DMS114 treated with DMSO at 0.1 percent for 48 hours (cell line): ENCODE measurements around the gene AMIGO3.

ENCODE experiments used
- DNase-seq: peaks from one replicate; lab custom pipeline; 2025; ENCODE audit not compliant: unreplicated experiment; lab: John Stamatoyannopoulos, UW

AMIGO3 gene

DNA sequence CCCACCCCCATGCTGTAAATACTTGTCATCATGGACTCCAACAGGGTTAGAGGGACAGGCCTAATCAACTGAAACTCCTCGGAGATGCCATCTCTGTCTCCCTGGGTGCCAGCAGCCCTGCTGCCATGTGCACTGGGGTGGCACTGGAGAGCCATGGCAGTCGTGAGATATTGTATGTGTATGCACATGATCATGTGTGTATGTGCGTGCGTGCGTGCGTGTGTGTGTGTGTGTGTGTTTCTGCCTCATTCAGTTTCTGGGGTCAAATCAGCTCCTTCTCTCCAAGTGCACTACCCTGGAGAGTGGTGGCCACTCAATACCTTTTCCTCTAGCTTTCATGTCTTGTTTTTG, 48.6 kb downstream of the AMIGO3 start:
- no peak for DNase-seq

DNA sequence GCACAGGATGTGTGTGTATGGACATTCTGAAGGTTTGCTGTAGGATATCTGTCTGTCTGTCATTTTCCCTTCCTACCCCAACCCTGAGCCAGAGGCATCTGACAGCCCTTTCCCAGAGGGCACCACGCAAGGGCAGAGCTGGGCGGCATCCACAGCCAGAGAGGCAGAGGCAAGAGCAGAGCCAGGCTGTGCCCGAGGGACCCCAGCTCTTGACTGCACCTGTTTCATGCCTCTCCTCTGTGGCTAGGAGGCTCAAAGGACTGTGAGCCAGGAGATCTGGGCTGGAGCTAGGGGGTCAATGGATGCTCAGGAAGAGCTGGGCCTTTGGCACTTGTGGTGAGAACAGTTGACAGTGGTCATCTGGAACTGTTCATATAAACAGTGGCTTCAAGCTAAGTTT, 50.1 kb downstream of the AMIGO3 start:
- DNase-seq, result no peak

- no peak for DNase-seq
These were observed 50.6 kb downstream of the AMIGO3 start for GRCh38 chr3:49668861-49669260.

GRCh38 chr3:49668414-49668797, 51.1 kb downstream of the AMIGO3 start:
- DNase-seq, result no peak

DNA sequence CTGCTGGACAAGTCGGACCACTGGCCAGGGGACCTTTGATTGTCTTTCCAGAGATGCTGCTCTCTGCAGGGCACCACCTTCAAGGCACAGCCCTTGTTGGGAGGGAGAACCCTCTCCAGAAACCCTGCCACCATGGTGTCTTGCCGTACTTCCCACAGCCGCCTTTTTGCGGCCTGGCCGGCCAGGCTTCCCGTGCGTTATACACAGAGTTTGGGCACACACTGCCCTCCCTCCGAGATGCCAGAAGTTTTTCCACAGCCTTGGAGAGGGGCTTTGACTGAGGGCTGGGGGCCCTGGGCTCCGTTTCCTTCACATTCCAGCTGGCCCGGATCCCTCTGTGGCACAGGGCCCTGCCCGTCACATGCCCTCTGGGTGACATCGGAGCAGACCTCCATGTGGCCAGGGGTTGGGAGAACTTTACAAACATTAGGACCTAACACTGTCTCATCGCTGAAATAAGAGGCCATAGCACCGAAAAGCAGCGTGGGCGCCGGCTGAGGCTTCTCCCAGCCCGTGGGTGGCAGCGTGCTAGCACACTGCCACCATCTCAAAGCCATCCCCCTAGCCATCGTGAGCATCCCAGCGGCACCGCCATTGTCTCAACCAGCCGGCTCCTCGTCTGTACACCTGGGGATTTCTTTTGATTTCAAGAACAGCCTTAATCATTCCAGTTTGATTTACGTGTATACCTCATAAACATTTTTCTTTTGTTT, 51.6 kb downstream of the AMIGO3 start:
- no peak for DNase-seq
